Stimulated activated CD4-positive, alpha-beta T cell treated with anti-CD3 and anti-CD28 coated beads, Interleukin-1b, Interleukin-23, amount 100 ng/mL, for 4 hours (primary cell): ENCODE measurements around the gene PIGA.
"Not testable (repeated sequence)": the region's sequence is repeated elsewhere in the genome, so short reads cannot be mapped to it uniquely, and the experiment has no call there.

Experiments
- DNase-seq, 2 donors: peaks; one replicate each; pipeline ENCODE4 v3.0.0-alpha.2; 2020; ENCODE audit warnings: low read depth in 2 of 2

PIGA gene

DNA sequence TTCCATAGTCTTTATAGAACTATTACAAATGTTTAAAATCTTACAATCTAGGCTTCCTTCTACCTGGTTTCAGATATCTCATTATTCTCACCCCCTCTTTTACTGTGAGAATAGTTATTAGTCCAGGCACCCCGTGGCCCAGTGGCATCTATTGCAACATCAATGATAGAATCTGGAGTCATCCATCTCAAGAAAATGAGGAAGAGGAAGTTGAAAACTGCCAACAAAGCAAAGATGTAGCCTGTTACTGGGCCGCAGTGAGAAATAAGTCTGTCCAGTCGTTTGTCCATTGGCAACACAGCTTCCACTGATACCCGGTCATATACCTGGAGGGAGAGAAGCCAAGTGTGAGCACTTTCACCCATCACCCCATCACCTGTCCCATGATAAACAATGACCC, 13.9 kb downstream of the PIGA start:
- DNase-seq: no peak

GRCh38 chrX:15320297-15320696, 15.0 kb downstream of the PIGA start:
- DNase-seq: no peak

- DNase-seq: no peak
These were observed 16.2 kb downstream of the PIGA start for GRCh38 chrX:15319075-15319474.

GRCh38 chrX:15315509-15315908, 19.8 kb downstream of the PIGA start, which contains the start of gene ASB11:
ASB11 (minus strand) TSS chrX:15315640; CDS start chrX:15315605, 35 bp downstream.
- DNase-seq: no peak

- no peak for DNase-seq
These were observed 20.9 kb downstream of the PIGA start for GRCh38 chrX:15314472-15314871.

DNA sequence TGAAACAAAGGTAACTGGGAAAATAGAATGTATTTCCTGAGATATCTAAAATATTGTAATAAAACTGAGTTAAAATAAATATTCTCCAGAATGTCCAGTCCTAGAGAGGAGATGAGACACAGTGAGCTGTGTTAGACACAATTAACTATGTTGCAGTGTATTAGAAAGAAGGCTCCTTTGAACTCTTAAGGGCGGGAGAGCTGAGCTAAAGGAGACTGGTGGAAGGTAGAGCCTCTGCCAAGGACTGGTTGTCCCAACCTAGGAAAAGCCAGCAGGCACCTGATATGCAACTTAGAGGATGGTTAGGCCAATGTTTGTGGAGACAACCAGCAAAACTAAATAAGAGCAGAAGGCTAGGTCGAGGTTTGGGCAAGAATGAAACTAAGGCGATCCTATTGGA, 24.2 kb downstream of the PIGA start:
- DNase-seq: no peak

- no peak for DNase-seq
These were observed 25.2 kb downstream of the PIGA start for GRCh38 chrX:15310117-15310516.

DNA sequence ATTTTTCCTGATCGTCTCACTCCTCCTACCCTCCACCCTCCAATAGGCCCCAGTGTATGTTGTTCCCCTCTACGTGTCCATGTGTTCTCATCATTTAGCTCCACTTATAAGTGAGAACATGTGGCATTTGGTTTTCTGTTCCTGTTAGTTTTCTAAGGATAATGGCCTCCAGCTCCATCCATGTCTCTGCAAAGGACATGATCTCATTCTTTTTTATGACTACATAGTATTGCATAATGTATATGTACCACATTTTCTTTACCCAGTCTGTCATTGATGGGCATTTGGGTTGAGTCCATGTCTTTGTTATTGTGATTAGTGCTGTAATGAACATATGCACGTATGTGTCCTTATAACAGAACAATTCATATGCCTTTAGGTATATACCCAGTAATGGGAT, 29.4 kb downstream of the PIGA start:
- not testable (repeated sequence) for DNase-seq

- no peak for DNase-seq
These were observed 33.4 kb downstream of the PIGA start for GRCh38 chrX:15301924-15302323.

- DNase-seq: no peak
These were observed 35.1 kb downstream of the PIGA start for GRCh38 chrX:15299941-15300851.

DNA sequence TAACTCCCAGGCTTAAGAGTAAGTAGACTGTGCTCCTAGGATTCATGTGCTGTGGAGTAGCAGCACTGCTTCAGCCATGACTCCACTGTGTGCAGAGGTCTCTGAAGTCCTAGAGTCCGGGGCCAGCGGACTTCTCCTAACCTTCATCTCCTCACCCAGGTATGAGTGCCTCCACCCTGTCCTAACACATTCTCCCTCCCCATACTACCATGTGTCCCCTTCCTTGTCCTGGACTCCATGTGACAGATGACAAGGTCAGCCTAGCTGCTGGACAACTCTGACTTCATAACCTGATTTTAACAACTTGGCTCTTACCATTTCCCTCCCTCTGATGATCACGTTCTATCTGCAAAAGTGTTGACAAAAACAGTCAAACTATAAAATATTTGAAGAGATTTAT, 36.5 kb downstream of the PIGA start:
- DNase-seq: no peak

- no peak for DNase-seq
These were observed 37.1 kb downstream of the PIGA start for GRCh38 chrX:15298201-15298600.

GRCh38 chrX:15293451-15293850, 41.9 kb downstream of the PIGA start:
- DNase-seq: no peak

DNA sequence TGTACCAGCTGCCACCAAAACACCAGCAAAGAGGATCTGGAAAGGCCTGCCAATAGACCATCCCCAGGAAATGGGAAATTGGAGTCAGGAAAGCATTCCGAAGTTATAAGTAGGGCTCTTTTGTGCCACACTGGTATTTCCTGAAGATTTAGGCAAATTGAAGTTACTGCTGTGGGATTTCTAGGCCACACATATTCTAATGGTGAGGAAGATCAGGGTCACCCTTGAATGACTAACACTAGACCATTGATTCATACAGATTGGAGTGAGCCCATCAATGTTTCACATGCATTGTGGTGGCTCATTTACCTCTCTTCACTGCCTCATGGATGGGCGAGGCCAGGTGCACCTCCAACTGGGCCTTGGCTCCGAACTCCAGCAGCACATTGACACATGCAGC, 42.5 kb downstream of the PIGA start:
- no peak for DNase-seq

- DNase-seq: no peak
These were observed 57.7 kb downstream of the PIGA start for GRCh38 chrX:15277604-15278003.

DNA sequence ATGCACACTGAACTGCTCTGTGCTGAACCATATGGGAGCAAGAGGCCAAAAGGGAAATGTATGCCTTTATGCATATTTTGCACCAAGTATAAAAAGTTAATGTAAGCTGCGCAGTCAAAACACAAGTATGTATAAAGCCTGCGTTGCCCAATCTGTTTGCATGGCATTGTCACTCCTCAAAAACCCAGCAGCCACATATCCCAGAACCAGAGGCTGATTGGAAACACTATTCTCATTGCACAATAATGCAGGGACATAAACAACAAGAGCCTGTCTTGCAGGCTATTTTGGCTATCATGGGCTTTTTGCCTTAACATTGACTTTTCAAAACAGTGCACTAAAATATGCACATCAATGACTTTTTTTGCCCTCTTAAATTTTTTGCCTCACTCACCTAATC, 60.4 kb downstream of the PIGA start:
- no peak for DNase-seq

- DNase-seq: not testable (repeated sequence)
These were observed 62.0 kb downstream of the PIGA start for GRCh38 chrX:15273275-15273674.

GRCh38 chrX:15271757-15272156, 63.6 kb downstream of the PIGA start:
- no peak for DNase-seq

DNA sequence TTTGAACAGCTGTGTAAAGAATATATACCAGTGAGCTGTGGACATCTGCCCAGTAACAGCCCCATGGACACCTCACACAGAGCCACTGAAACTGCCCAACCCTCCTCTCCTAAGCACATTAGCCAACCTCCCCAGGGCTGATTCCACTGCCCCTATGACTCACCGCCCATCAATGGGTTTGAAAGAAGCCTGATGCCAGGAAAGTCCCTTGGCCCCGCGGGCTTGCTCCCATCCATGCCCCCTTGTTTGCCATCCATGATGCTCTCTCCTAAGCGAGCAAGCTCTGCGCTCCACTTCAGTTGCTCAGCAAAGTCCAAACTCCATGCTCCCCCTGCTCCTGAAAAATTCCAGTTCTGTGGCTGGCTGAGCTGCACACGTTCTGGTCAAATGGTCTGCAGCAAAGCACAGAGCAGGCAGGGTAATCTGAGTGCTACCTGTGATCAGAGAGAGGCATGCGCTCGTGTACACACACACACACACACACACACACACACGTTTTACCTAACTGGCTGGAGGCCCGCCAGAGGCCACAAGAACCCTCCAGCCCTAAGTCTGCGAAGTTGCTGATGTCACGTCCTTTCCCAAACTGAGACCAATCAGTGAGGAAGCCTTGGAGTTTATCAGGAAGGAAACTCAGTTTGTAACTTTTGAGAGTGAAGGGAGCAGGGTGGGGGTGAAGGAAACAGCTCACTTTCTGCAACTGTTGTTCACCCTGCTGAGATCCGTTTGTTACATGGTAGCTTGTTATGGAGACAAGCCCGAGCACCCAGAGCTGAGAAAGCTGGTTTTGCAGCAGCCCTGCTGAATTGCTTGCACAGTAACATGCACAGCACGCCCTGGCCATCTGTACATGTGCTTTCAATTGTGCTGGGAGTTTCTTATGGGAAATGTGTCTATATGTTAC, 65.5 kb downstream of the PIGA start, which contains the start of gene ASB9:
TSS of gene ASB9 (minus strand) at position 466 of the 904 bp plus-strand sequence. CDS start at position 257, 209 bp downstream.
- DNase-seq: no peak
